Ishikawa (cell line): ENCODE results near the gene POU2F1.

Experiments used
- CEBPB ChIP-seq: IDR thresholded peaks from 2 replicates; pipeline ENCODE4 v1.6.1; 2012
- CREB1 ChIP-seq: IDR thresholded peaks from 2 replicates; pipeline ENCODE4 v1.6.1; 2012; ENCODE audit warnings: low read depth
- EGR1 ChIP-seq: IDR thresholded peaks from 2 replicates; pipeline ENCODE4 v1.6.1; 2012
- EP300 ChIP-seq: IDR thresholded peaks from 2 replicates; pipeline ENCODE4 v1.6.1; 2012; ENCODE audit warnings: borderline replicate concordance
- FOXM1 ChIP-seq: IDR thresholded peaks from 2 replicates; pipeline ENCODE4 v1.6.1; 2012; ENCODE audit warnings: low read depth, borderline replicate concordance
- MAX ChIP-seq: IDR thresholded peaks from 2 replicates; pipeline ENCODE4 v1.6.1; 2012
- NFIC ChIP-seq: IDR thresholded peaks from 2 replicates; pipeline ENCODE4 v1.6.1; 2012
- RAD21 ChIP-seq: IDR thresholded peaks from 2 replicates; pipeline ENCODE4 v1.6.1; 2012; ENCODE audit warnings: low read depth
- TAF1 ChIP-seq: IDR thresholded peaks from 2 replicates; pipeline ENCODE4 v1.6.1; 2012; ENCODE audit warnings: low read depth, mild to moderate bottlenecking
- TCF12 ChIP-seq: IDR thresholded peaks from 2 replicates; pipeline ENCODE4 v1.6.1; 2012; ENCODE audit warnings: low read depth
- TEAD4 ChIP-seq: IDR thresholded peaks from 2 replicates; pipeline ENCODE4 v1.6.1; 2012
- YY1 ChIP-seq: IDR thresholded peaks from 2 replicates; pipeline ENCODE4 v1.6.1; 2012; ENCODE audit warnings: low read depth
- ZBTB7A ChIP-seq: IDR thresholded peaks from 2 replicates; pipeline ENCODE4 v1.6.1; 2012; ENCODE audit warnings: low read depth
- TF ChIP-seq, protein P1 (sequence below): IDR thresholded peaks from 2 replicates; pipeline ENCODE4 v1.6.1; 2012
- TF ChIP-seq, protein P2 (sequence below): IDR thresholded peaks from 2 replicates; pipeline ENCODE4 v1.6.1; 2012; ENCODE audit warnings: low read depth, mild to moderate bottlenecking

Gene POU2F1

DNA sequence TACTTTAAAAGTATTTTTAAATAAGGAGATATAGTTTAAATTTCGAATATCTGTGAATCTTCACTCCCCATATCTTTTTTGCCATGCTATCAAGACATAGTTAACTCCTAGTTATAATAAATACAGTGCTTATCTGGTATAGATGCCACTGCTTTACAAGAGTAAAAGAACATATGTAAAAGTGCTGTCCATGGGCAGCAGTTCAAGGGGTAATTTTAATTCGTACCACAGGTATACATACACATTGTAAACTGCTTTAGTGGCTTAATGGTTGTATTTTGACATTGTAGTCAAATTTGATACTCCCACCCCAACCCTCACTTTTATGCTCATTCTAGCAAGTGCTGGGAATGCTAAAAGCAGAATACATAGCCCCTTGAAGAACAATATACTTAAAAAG, 18.6 kb downstream of the POU2F1 start:
- no peak for TF ChIP-seq NFIC
- no peak for TF ChIP-seq CREB1
- no peak for TF ChIP-seq EGR1
- no peak for TF ChIP-seq RAD21
- TF ChIP-seq ZBTB7A, result no peak
- TF ChIP-seq, protein P1, sequence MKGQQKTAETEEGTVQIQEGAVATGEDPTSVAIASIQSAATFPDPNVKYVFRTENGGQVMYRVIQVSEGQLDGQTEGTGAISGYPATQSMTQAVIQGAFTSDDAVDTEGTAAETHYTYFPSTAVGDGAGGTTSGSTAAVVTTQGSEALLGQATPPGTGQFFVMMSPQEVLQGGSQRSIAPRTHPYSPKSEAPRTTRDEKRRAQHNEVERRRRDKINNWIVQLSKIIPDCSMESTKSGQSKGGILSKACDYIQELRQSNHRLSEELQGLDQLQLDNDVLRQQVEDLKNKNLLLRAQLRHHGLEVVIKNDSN, result no peak

GRCh38 chr1:167244244-167244643, 23.6 kb downstream of the POU2F1 start:
- TF ChIP-seq ZBTB7A (no peak), RAD21 (no peak), EP300 (no peak), TEAD4 (no peak), EGR1 (no peak)
- TF ChIP-seq, protein P1, result no peak

DNA sequence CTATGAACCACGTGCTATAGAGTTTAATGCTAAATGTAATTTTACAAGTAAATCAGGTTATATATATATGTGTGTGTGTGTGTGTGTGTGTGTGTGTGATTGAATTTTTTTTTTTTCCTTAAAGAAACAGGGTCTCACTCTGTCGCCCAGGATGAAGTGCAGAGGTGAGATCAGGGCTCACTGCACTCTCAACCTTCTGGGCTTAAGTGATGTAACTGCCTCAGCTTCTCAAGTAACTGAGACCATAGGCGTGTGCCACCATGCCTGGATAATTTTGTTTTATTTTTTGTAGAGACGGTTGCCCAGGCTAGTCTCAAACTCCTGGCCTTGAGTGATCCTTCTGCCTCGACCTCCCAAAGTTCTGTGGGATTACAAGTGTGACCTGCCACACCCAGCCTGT, 26.3 kb downstream of the POU2F1 start:
- no peak for TF ChIP-seq TAF1
- TF ChIP-seq TEAD4, result no peak
- no peak for TF ChIP-seq NFIC
- no peak for TF ChIP-seq CREB1
- no peak for TF ChIP-seq MAX
- TF ChIP-seq EP300, result no peak
- no peak for TF ChIP-seq EGR1
- TF ChIP-seq, protein P1, result no peak
- no peak for TF ChIP-seq YY1
- no peak for TF ChIP-seq CEBPB
- TF ChIP-seq TCF12, result no peak
- TF ChIP-seq, protein P2, sequence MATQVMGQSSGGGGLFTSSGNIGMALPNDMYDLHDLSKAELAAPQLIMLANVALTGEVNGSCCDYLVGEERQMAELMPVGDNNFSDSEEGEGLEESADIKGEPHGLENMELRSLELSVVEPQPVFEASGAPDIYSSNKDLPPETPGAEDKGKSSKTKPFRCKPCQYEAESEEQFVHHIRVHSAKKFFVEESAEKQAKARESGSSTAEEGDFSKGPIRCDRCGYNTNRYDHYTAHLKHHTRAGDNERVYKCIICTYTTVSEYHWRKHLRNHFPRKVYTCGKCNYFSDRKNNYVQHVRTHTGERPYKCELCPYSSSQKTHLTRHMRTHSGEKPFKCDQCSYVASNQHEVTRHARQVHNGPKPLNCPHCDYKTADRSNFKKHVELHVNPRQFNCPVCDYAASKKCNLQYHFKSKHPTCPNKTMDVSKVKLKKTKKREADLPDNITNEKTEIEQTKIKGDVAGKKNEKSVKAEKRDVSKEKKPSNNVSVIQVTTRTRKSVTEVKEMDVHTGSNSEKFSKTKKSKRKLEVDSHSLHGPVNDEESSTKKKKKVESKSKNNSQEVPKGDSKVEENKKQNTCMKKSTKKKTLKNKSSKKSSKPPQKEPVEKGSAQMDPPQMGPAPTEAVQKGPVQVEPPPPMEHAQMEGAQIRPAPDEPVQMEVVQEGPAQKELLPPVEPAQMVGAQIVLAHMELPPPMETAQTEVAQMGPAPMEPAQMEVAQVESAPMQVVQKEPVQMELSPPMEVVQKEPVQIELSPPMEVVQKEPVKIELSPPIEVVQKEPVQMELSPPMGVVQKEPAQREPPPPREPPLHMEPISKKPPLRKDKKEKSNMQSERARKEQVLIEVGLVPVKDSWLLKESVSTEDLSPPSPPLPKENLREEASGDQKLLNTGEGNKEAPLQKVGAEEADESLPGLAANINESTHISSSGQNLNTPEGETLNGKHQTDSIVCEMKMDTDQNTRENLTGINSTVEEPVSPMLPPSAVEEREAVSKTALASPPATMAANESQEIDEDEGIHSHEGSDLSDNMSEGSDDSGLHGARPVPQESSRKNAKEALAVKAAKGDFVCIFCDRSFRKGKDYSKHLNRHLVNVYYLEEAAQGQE, result no peak
- no peak for TF ChIP-seq RAD21
- TF ChIP-seq FOXM1, result no peak
- no peak for TF ChIP-seq ZBTB7A

GRCh38 chr1:167247754-167248153, 27.1 kb downstream of the POU2F1 start:
- TF ChIP-seq TEAD4, result no peak
- no peak for TF ChIP-seq EP300
- TF ChIP-seq TAF1, result no peak
- TF ChIP-seq TCF12, result no peak
- no peak for TF ChIP-seq NFIC
- TF ChIP-seq CREB1, result no peak
- no peak for TF ChIP-seq EGR1
- no peak for TF ChIP-seq MAX
- TF ChIP-seq CEBPB, result no peak

DNA sequence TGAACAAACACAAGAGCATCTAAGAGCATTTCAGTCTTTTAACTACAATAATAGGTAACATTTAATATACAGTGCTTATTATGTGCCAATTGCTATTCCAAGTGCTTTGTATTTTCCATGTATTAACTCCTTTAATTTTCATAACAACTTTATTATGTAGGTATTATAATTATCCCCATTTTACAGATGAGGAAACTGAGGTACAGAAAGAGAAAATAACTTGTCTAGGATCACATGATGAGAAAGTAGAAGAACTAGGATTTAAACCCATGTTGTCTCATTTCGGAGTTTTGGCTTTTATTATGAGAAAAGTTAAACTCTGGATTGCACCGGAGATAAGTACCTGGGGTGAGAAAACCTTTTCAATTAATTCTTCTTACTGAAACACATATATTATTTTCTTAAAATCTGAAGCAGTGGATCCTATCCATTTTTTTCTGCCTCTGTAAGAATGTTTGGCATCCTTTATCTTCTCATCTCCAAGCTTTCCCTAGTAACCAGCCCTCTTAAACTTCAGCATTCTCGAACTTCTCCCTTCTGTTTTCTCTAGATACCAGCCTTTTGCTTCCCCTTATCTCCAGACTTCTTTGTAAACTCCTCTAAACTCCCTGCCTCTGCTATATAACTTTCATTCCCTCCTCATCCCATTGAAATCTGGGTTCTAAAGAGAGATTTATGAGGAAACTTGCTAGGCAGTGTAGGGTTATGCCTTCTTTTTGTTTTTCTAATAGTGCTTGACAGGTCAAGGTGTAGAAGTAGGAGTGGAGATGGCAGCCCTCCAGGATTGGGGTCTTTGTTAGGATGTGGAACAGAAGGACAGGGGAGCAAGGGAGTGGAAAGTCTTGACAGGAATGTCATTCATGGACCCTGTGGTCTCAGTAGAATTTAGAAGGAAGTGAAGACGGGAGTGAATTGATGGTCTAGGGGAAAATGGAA, 28.3 kb downstream of the POU2F1 start:
- TF ChIP-seq NFIC (no peak), YY1 (no peak), TAF1 (no peak), TCF12 (no peak), MAX (no peak), RAD21 (no peak), EGR1 (no peak), CEBPB (no peak), EP300 (no peak), ZBTB7A (no peak)
- TF ChIP-seq, protein P1, result no peak

DNA sequence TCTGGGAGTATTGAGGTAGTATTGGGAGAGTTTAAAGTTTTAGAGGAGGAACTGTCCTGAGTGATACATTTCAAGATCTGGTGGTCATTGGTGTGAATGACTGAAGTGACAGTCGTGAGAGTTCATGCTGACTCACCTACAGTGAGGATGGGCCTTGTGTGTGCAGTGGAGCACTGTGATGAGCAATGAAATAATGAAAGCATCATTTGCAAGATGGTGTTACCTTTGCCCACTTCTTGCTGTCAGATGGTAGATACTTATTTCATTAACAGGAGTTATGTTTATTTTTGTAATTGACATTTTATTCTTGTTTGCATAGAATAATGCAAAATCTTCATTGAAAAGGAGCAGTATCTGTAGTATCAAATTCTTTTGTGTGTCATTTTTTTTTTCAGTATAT, 29.0 kb downstream of the POU2F1 start:
- no peak for TF ChIP-seq RAD21
- no peak for TF ChIP-seq CEBPB
- TF ChIP-seq EP300, result no peak
- no peak for TF ChIP-seq YY1
- no peak for TF ChIP-seq NFIC
- TF ChIP-seq TAF1, result no peak
- no peak for TF ChIP-seq CREB1
- TF ChIP-seq ZBTB7A, result no peak
- no peak for TF ChIP-seq TCF12
- TF ChIP-seq, protein P2, result no peak
- no peak for TF ChIP-seq FOXM1
- TF ChIP-seq MAX, result no peak
- TF ChIP-seq TEAD4, result no peak
- TF ChIP-seq, protein P1, result no peak
- no peak for TF ChIP-seq EGR1
